Stimulated activated CD8-positive, alpha-beta memory T cell treated with anti-CD3 and anti-CD28 coated beads, Interleukin-4, amount 100 ng/mL, for 1 hour (primary cell): Measurements from ENCODE around the gene EPS8L1.
"Not testable (repeated sequence)": the region's sequence is repeated elsewhere in the genome, so short reads cannot be mapped to it uniquely, and the experiment has no call there.

Source experiments
- DNase-seq, 2 donors: peaks; one replicate each; pipeline ENCODE4 v3.0.0-alpha.2; 2020; ENCODE audit warnings: low read depth in 2 of 2, low spot score in 1 of 2

Gene EPS8L1

GRCh38 chr19:55094456-55095259, 19.0 kb downstream of the EPS8L1 start:
- no peak for DNase-seq

- DNase-seq = no peak
Observed at GRCh38 chr19:55095260-55096060, 19.8 kb downstream of the EPS8L1 start.

GRCh38 chr19:55096061-55096701, 20.5 kb downstream of the EPS8L1 start:
- DNase-seq = no peak

- DNase-seq = no peak
Observed at GRCh38 chr19:55097864-55098715, 22.4 kb downstream of the EPS8L1 start.

GRCh38 chr19:55098716-55099556, 23.3 kb downstream of the EPS8L1 start:
- DNase-seq = no peak

GRCh38 chr19:55099557-55100506, 24.2 kb downstream of the EPS8L1 start:
- no peak for DNase-seq

GRCh38 chr19:55101261-55101660, 25.6 kb downstream of the EPS8L1 start:
- no peak for DNase-seq

GRCh38 chr19:55103190-55103589, 27.5 kb downstream of the EPS8L1 start:
- DNase-seq = no peak

GRCh38 chr19:55105237-55105636, 29.6 kb downstream of the EPS8L1 start:
- no peak for DNase-seq

GRCh38 chr19:55106591-55106990, 30.9 kb downstream of the EPS8L1 start:
- DNase-seq = no peak

- not testable (repeated sequence) for DNase-seq
Observed at GRCh38 chr19:55107252-55107651, 31.6 kb downstream of the EPS8L1 start.

- no peak for DNase-seq
Observed at GRCh38 chr19:55109527-55110291, 34.0 kb downstream of the EPS8L1 start.

- DNase-seq = no peak
Observed at GRCh38 chr19:55111238-55111831, 35.7 kb downstream of the EPS8L1 start.

GRCh38 chr19:55112246-55112776, 36.6 kb downstream of the EPS8L1 start:
- no peak for DNase-seq

GRCh38 chr19:55112777-55113569, 37.3 kb downstream of the EPS8L1 start:
- DNase-seq = no peak

GRCh38 chr19:55113570-55114039, 37.9 kb downstream of the EPS8L1 start:
- no peak for DNase-seq
